Panc1 (cell line): ENCODE results near the gene HYDIN.
"Not testable (repeated sequence)": the region's sequence is repeated elsewhere in the genome, so short reads cannot be mapped to it uniquely, and the experiment has no call there.

Experiments
- CTCF ChIP-seq: fragments of 450-650 bp; IDR thresholded peaks from 2 replicates; pipeline ENCODE4 v1.5.1; 2017; ENCODE audit warnings: mild to moderate bottlenecking
- POLR2AphosphoS5 ChIP-seq: IDR thresholded peaks from 2 replicates; pipeline ENCODE4 v1.6.1; 2012; ENCODE audit warnings: mild to moderate bottlenecking, low read depth, low read length, moderate library complexity
- REST ChIP-seq, 2 experiments: IDR thresholded peaks; 2 replicates each; pipeline ENCODE4 v1.6.1; 2011 to 2012; ENCODE audit warnings: low read depth in 2 of 2, control low read depth in 1 of 2, low read length in 1 of 2, mild to moderate bottlenecking in 1 of 2, moderate library complexity in 1 of 2; ENCODE audit not compliant: insufficient read depth in 1 of 2
- SIN3A ChIP-seq: IDR thresholded peaks from 2 replicates; pipeline ENCODE4 v1.6.1; 2012; ENCODE audit warnings: low read depth, mild to moderate bottlenecking, low read length, moderate library complexity, borderline replicate concordance; ENCODE audit not compliant: insufficient read depth

GRCh38 chr16:70954922-70955321 is 275.6 kb downstream of the HYDIN start:
- TF ChIP-seq CTCF; SIN3A; POLR2AphosphoS5; REST (IDR thresholded peaks at IDR 0.05; ENCODE audit: insufficient read depth in 1 of 2, low read depth in 2 of 2, low read length in 1 of 2): not testable (repeated sequence)
